Stimulated activated CD4-positive, alpha-beta T cell treated with anti-CD3 and anti-CD28 coated beads, TNF-alpha, amount 100 ng/mL, for 4 hours (primary cell): ENCODE results near the gene GPR155.

Source experiments
- DNase-seq, 3 experiments: peaks; one replicate each; pipeline ENCODE4 v3.0.0-alpha.2; 2020; ENCODE audit warnings: low read depth in 3 of 3

The GPR155 gene, protein sequence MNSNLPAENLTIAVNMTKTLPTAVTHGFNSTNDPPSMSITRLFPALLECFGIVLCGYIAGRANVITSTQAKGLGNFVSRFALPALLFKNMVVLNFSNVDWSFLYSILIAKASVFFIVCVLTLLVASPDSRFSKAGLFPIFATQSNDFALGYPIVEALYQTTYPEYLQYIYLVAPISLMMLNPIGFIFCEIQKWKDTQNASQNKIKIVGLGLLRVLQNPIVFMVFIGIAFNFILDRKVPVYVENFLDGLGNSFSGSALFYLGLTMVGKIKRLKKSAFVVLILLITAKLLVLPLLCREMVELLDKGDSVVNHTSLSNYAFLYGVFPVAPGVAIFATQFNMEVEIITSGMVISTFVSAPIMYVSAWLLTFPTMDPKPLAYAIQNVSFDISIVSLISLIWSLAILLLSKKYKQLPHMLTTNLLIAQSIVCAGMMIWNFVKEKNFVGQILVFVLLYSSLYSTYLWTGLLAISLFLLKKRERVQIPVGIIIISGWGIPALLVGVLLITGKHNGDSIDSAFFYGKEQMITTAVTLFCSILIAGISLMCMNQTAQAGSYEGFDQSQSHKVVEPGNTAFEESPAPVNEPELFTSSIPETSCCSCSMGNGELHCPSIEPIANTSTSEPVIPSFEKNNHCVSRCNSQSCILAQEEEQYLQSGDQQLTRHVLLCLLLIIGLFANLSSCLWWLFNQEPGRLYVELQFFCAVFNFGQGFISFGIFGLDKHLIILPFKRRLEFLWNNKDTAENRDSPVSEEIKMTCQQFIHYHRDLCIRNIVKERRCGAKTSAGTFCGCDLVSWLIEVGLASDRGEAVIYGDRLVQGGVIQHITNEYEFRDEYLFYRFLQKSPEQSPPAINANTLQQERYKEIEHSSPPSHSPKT

DNA sequence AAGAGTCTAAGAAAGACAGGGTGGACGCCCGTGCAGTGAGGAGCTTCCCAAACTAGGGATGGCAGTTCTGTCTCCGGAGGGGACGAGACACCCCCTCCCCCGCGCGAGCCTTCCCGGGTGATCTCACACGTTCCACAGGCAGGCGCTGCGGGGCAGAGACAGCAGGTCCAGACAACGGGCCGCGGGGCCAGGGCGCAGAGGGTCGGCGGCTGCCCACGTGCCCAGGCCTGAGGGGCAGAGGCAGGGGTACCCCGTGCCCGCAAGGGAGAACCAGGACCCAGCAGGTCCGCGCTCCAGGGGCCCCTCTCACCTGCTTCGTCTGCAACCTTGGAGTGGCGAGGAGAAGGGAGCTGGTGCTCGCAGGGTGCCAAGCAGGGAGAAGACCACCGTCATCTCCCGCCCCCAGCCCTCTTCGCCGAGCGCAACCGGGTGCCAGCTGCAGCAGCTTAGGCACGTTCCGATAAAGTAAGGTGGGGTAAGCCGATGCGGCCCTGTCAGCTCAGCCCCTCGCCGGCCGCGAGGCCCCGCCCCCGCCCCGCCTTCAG, at the start of gene GPR155:
Gene GPR155, minus strand, starts transcription at position 467 of the 545 bp plus-strand sequence. CDS start 5,073 bp downstream, outside the sequence.
- DNase-seq: peak in 1 of 3 experiments; percentile 31

DNA sequence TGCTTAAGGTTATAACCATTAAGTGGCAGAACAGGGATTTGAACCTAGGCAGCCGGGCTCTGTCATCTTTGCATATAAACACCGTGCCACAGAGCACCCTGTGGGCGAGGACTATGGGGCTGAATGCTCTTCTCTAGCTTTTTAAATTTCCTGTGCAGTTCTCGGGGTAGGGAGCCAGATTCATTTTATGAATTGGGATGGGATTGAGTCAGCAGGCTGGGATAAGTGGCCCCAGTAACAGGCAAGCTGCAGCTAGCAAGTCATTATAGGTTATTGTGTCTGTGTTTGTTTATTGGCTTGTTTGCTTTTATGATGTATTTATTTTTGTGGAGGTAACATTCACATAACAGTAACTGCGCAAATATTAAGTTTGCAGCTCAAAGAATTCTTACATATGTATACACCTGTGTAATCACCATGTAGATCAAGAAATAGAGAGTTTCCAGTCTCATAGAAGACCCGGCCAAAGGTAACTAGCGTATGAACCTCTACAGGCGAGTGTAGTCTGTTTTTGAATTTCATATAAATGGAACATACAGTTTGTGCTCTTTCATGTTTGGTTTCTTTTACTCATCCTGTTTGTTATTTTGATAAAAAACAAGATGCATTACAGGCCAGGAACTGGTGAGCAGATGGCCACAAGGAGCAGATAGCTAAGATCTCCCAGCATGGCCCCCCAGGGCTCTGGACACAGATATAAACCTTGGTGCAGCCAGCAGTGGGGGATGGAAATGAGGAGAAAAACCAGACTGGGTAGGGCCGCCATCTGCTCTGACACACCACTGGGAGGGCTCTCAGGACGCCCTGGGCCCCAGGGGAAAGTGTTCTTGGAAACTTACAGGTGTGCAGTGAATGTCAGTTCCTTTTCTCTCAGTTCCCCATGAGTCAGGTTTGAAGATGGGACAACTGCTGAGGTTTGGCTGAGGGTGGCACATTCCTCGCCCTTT, 49.2 kb upstream of the GPR155 start:
- DNase-seq: no peak

- no peak for DNase-seq
These were observed 48.3 kb upstream of the GPR155 start for GRCh38 chr2:174535083-174535482.

- no peak for DNase-seq
These were observed 43.1 kb upstream of the GPR155 start for GRCh38 chr2:174529916-174530315.

DNA sequence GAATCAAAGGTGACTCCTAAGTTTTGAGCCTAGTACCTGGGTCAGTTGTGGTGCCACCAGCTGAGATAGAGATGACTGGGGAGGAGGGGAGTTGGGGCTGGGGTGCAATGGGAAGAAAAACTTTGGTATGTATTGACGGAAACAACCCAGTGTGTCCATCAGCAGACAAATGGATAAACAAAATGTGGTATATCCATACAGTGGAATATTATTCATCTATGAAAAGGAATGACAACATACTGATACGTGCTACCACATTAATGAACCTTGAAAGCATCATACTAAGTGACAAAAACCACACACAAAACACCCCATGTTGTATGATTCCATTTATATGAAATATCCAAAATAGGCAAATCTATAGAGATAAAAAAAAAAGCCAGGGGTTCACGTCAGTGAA, 41.1 kb upstream of the GPR155 start:
- no peak for DNase-seq

DNA sequence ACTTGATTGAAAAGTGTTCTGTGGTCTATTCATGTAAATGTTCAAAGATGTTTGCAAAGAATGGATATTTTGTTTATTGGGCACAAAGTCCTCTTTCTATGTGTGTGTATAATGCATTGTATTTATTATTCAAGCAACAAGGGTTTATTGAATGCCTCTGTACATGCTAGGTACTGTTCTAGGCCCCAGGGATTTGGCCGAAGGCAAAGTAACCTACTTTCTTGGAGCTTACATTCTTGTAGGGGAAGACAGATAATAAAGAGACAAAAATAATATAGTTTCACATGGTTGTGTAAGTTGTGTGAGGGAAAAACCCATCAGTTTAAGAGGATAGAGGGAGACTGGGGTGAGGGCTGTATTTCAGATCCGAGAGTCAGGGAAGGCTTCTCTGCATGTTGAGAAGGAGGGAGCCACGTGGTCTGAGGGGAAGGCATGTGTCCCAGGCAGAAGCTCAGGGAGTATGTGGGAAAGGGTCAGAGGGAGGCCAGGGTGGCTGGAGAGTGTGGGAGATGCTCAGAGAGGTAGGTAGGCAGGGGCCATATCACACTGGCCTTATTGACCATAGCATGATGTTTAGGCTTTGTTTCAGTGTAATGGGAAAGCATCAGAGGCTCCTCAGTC, 40.4 kb upstream of the GPR155 start:
- no peak for DNase-seq

GRCh38 chr2:174524527-174524926, 37.7 kb upstream of the GPR155 start:
- DNase-seq: no peak

- DNase-seq: no peak
These were observed 35.7 kb upstream of the GPR155 start for GRCh38 chr2:174522553-174522952.

GRCh38 chr2:174518395-174518794, 31.6 kb upstream of the GPR155 start:
- no peak for DNase-seq

DNA sequence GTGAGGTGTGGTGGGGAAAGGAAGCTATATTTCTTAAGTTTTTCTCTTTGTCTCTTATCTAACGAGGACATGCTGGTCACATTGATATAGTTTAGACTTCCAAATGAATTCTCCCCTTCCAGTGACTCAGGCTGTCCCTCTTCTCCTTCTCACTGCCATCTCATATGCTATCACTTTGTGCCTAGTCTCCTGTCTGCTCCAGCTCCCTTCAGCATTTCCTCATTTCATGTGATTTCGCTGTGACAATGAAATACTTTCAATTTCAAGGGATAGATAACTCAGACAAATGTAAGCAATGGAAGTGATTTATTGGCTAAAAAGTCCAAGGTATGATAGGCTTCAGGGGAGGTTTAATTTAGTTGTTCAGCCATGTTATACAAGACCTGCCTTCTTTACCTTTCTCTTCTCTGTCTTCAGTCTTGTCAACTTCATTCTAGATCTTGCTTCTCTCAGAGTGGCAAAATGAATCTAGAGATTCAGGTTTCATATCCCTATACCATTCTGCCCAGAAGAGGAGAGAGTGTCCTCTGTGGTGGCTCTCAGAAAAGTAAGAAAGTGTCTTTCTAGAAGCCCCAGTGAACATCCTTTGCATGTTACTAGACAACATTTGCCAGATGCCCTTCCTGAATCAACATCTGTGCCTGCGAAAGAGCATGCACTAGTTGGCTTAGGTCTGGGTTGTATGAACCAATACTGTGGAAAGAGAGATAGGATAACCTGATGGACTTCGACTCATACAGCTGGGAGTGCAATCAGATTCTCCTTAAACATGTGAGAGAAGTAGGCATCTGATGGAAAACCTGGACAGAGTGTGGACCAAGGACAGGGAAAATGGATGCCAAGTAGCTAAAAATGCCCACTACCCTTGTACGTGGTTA, 29.9 kb upstream of the GPR155 start:
- no peak for DNase-seq

- DNase-seq: no peak
These were observed 25.5 kb upstream of the GPR155 start for GRCh38 chr2:174512345-174512744.

GRCh38 chr2:174511580-174512260, 24.9 kb upstream of the GPR155 start:
- DNase-seq: no peak

DNA sequence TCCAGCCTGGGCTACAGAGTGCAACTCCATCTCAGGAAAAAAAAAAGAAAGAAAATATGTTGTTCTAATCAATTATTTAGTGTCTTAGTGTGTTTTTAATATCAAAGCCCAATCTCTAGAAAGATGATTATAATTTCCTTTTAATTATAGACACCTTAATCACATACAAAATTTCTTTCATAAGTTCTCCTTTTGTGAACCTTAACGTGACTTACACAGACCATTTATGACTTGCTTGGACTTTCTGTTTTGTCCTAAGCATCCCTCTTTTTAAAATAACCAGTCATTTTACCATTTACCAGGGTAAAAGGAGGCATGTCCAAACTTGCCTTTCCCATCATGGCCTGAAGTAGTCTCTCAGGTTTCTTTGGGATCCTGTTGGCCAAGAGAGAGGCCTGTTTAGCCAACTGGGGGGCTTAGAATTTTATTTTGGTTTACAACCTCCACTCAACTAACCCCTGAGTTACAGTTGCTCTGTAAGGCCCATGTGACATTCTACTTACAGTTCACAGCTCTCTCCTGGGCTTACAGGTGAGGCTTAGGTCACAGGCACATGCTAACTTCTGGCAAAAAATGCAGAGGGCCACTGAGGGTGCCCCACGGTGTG, 23.9 kb upstream of the GPR155 start:
- DNase-seq: no peak

DNA sequence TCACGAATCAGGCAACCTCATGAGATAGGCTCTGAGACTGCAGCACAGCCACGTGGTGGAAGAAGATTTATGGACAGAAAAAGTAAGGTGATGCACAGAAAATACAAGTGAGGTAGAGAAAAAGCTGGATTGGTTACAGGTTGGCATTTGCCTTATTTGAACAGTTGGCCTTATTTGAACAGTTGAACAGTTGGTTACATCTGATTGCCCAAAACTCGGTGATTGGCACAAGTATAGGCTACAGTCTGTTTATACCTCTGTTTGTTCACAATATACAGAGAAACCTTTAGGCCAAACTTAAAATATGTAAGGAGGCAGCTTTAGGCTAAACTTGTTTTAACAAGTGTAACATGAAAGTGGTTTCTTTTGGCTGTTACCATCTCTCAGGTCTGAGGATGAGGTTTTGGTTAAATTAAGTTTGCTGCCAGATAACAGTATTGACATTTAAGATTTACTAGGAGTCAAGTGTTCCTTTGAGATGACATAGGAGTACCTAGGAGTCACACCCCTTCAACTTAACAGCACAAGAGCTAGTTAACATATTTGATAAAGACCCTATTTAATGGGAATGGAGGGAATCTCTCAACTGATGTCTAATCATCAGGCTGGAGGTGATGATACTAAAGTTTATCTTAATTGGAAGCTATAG, 16.5 kb upstream of the GPR155 start:
- DNase-seq: no peak

DNA sequence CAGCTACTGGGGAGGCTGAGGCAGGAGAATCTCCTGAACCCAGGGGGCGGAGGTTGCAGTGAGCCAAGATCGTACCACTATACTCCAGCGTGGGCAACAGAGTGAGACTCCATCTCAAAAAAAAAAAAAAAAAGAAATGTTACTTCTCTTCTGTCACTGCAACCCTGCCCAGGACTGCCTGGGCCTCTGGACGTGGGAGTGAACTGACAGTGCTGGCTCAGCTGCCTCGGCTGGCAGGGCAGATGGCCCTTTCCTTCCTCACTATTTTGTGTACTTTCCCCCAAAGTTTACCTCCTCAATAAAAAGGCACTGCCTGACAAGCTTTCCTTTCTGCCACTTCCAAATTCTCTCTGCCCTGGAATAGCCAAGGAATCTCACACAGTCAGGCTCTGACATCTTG, 12.5 kb upstream of the GPR155 start:
- no peak for DNase-seq

DNA sequence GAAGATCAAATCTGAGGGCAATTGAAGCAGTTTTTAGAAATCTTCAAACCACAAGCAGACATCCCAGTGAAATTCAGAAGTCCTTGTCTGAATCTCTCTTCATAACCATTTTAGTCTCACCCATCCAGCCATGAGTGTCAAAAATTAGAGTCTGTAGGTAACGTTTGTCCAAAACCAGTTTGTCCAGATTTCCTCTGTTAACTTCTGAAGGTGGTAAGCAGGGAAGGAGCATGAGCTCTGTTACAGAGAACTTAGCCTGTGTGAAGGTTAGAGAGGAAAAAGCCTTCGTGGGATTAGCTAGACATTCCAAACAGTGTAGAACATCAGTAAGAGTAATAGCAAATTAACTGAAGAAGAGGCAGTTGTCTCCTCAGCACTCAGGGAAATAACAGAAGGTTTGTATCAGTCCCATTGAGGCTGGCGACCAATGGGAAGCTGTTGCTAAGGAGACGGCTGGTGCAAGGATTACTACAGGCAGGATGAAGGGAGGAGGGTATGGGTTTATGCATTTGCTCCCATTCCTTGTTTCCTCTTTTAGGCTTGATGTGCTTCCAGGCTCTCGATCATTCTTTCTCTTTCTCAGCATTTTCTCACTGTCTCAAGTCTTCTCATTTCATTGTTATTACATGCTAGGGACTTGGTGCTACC, 8.7 kb upstream of the GPR155 start:
- DNase-seq: no peak

- no peak for DNase-seq
These were observed 6.9 kb upstream of the GPR155 start for GRCh38 chr2:174493549-174494331.
